WI38 (cell line): ENCODE results near the gene RNF34.
A peak's percentile ranks its signal among the peaks of the same experiment; 100 is the strongest.

Source experiments
- H3K4me3 ChIP-seq: 2 replicates; pipeline ENCODE4 v1.5.1; 2011; ENCODE audit warnings: low read depth, mild to moderate bottlenecking, control low read depth, low read length
- CTCF ChIP-seq: IDR thresholded peaks from 2 replicates; pipeline ENCODE4 v1.5.1; 2012; ENCODE audit warnings: low read depth, mild to moderate bottlenecking, control low read depth, low read length

The RNF34 gene

DNA sequence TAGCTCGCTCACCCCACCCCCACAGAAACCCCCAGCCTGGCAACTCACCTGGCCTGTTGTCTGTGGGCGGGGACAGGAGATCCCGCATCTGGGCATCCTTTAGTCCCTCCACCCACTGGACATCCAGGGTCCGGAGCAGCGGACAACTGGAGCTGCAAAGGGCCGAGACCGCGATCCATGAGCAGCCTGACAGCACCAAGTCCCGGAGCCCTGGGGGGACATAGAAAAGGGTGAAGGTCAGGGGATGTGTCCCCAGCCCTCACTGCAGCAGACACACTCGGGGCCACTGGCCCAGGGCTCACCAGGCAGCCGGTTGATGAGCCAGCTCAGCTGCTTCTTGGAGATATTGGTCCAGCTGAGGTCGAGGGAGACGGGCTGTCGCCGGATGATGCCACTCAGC, 40.9 kb downstream of the RNF34 start:
- H3K4me3 ChIP-seq, result no peak overlapping the region
- TF ChIP-seq CTCF, result no peak

DNA sequence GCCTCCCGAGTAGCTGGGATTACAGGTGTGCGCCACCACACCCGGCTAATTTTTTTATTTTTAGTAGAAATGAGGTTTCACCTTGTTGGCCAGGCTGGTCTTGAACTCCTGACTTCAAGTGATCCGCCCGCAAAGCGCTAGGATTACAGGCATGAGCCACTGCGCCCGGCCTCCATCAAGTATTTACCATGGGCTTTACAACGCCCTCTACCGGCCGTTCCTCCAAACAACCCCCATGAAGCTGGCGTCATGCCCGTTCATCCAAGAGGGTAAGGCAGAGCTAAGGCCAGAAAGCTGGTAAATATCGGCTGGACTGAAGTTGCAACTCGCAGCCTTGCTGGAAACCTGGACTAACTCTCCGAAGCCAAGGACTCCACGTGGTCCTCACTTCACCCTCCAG, 41.6 kb downstream of the RNF34 start:
- no peak for TF ChIP-seq CTCF
- H3K4me3 ChIP-seq, result no peak overlapping the region

- no peak for TF ChIP-seq CTCF
- no peak overlapping the region for H3K4me3 ChIP-seq
Measured at GRCh38 chr12:121442028-121442948, 42.4 kb downstream of the RNF34 start.

DNA sequence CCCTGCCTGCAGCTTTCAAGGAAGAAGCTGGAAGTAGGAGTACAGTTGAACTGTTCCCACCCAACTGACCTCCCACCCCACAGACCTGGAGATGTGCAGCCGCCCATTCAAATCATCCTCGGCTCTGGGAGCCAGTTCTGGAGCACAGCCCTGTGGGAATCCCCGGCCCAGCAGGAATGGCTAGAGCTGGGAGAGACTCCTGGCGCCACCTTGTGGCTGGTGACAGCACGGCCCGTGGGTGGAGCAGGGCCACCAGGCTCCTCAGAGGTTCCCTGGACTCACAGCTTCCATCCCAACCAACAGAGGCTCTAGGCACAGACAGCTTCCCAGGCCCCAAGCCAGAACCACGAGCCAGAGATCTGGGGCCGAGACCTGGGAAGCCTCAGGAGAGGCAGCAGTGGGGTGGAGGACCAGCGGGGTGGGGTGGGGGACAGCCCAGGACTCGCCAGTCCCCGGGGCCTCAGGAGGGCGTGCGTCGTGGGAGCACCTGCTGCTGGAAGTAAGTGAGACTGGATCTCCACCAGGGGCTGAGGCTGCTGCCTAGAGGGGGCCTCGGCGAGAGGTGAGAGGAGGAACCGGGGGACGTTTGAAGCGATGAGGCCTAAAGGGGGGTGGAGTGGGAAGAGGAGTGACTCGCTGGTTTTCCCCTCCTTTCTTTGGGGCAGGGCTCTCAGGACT, 43.4 kb downstream of the RNF34 start:
- peak; percentile 82 for TF ChIP-seq CTCF

GRCh38 chr12:121443911-121444841, 44.3 kb downstream of the RNF34 start:
- no peak overlapping the region for H3K4me3 ChIP-seq
- TF ChIP-seq CTCF, result no peak

More for the DNA sequence above, 43.4 kb downstream of the RNF34 start:
- H3K4me3 ChIP-seq, result no peak overlapping the region

DNA sequence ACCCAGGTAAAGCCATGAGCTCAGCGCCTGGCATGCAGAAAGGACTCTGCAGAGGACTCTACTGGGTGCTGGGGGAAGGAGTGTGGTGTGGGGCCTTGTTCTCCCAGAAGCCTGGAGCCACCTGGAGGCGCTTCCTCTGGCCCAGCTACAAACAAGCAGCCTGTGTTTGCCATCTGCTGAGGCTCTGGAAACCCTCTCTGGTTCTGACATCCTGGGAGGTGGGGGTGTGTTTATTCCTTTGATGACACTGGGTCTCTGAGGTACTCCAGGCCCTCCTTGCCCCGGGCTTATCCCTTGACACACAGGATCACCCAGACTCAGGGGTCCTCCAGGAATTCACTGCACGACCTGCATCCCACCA, 44.9 kb downstream of the RNF34 start:
- H3K4me3 ChIP-seq, result no peak overlapping the region
- TF ChIP-seq CTCF, result no peak
